Endothelial cell of hepatic sinusoid (primary cell): ENCODE results near the gene FBH1.
"Not testable (repeated sequence)": the region's sequence is repeated elsewhere in the genome, so short reads cannot be mapped to it uniquely, and the experiment has no call there.

ENCODE experiments used
- in situ Hi-C: cut with HindIII; loops from 2 replicates; pipeline ENCODE4 v1.10.0; 2017; ENCODE audit warnings: low sequenced_read_pairs

The FBH1 gene

GRCh38 chr10:5902511-5903274 lies 12.7 kb downstream of the FBH1 start:
- in situ Hi-C loops: no loop called here

GRCh38 chr10:5903563-5903962 lies 13.5 kb downstream of the FBH1 start:
- in situ Hi-C loops: no loop called here

GRCh38 chr10:5904227-5904626 lies 14.2 kb downstream of the FBH1 start:
- in situ Hi-C loops: no loop called here

GRCh38 chr10:5905854-5906507 lies 15.9 kb downstream of the FBH1 start:
- in situ Hi-C loops: no loop called here

- in situ Hi-C loops: no loop called here
These were observed 16.6 kb downstream of the FBH1 start for GRCh38 chr10:5906651-5907050.

- in situ Hi-C loops: not testable (repeated sequence)
These were observed 18.6 kb downstream of the FBH1 start for GRCh38 chr10:5908676-5909075.

GRCh38 chr10:5910323-5911100 lies 20.5 kb downstream of the FBH1 start:
- in situ Hi-C loops: no loop called here

- in situ Hi-C loops: no loop called here
These were observed 21.6 kb downstream of the FBH1 start for GRCh38 chr10:5911670-5912069.

GRCh38 chr10:5913736-5914135 lies 23.7 kb downstream of the FBH1 start:
- in situ Hi-C loops: no loop called here

GRCh38 chr10:5915451-5915850 lies 25.4 kb downstream of the FBH1 start:
- in situ Hi-C loops: loop anchor here (5.0 kb wide), 1 partner anchor 108 kb away; no protein-coding TSS in a partner anchor

- in situ Hi-C loops: loop anchor here (5.0 kb wide), 1 partner anchor 110 kb away; no protein-coding TSS in a partner anchor
These were observed 27.3 kb downstream of the FBH1 start for GRCh38 chr10:5917305-5917704.

GRCh38 chr10:5918763-5919162 lies 28.7 kb downstream of the FBH1 start:
- in situ Hi-C loops: loop anchor here (5.0 kb wide), 1 partner anchor 111 kb away; no protein-coding TSS in a partner anchor

- in situ Hi-C loops: loop anchor here (5.0 kb wide), 1 partner anchor 112 kb away; no protein-coding TSS in a partner anchor
These were observed 29.5 kb downstream of the FBH1 start for GRCh38 chr10:5919568-5919967.

GRCh38 chr10:5921746-5922145 lies 31.7 kb downstream of the FBH1 start:
- in situ Hi-C loops: no loop called here

- in situ Hi-C loops: no loop called here
These were observed 34.8 kb downstream of the FBH1 start for GRCh38 chr10:5924889-5925288.

- in situ Hi-C loops: no loop called here
These were observed 37.3 kb downstream of the FBH1 start for GRCh38 chr10:5927306-5927705.

GRCh38 chr10:5929442-5929841 lies 39.4 kb downstream of the FBH1 start:
- in situ Hi-C loops: no loop called here

GRCh38 chr10:5930272-5930671 lies 40.2 kb downstream of the FBH1 start:
- in situ Hi-C loops: no loop called here

GRCh38 chr10:5932345-5932744 lies 42.3 kb downstream of the FBH1 start:
- in situ Hi-C loops: no loop called here

GRCh38 chr10:5933909-5934546 lies 44.0 kb downstream of the FBH1 start:
- in situ Hi-C loops: no loop called here

GRCh38 chr10:5935628-5936027 lies 45.6 kb downstream of the FBH1 start:
- in situ Hi-C loops: no loop called here
